SK-N-SH (cell line): ENCODE data around the gene EOMES. TPM values are rescaled to one million over a fixed set of nuclear protein-coding genes. Genes with fewer than 3 reads are reported as not detected.

Experiments
- CTCF ChIA-PET: fragments of 300-600, 350-600 bp; formaldehyde crosslinking; extraction: SDS; loops from one replicate; lab custom pipeline; 2021; lab: Yijun Ruan, JAX
- POLR2A ChIA-PET: fragments of 350-600 bp; sonication (Branson Sonifier 250); formaldehyde crosslinking; extraction: SDS; loops from one replicate; lab custom pipeline; 2020; ENCODE audit warnings: antibody characterized with exemption, inconsistent platforms; lab: Yijun Ruan, JAX
- DNase-seq: peaks from one replicate; pipeline ENCODE4 v3.0.0; 2012
- H2AFZ ChIP-seq: fragments of 200-600 bp; sonication (generic); 2 replicates; pipeline ENCODE4 v1.8.1; 2016; ENCODE audit warnings: antibody characterized with exemption, mild to moderate bottlenecking, low read depth
- H3F3A ChIP-seq: fragments of 200-600 bp; sonication (generic); replicated peaks from 2 replicates; pipeline ENCODE3; 2016; ENCODE audit warnings: antibody characterized with exemption, mild to moderate bottlenecking; ENCODE audit not compliant: insufficient read depth
- H3K27ac ChIP-seq, 2 experiments: fragments of 200-500 bp in 1 of 2; fragments of 200-600 bp in 1 of 2; sonication (Bioruptor generic) in 1 of 2; sonication (generic), shearing (Covaris generic) in 1 of 2; 2 replicates each; pipeline versions ENCODE4 v1.5.1 to v1.6.1; 2014 to 2016; ENCODE audit warnings: low read depth in 2 of 2, inconsistent platforms in 1 of 2, low read length in 1 of 2, mild to moderate bottlenecking in 1 of 2, mixed read lengths in 1 of 2
- H3K27me3 ChIP-seq: fragments of 200-600 bp; sonication (generic), shearing (Covaris generic); 2 replicates; pipeline ENCODE4 v1.6.1; 2016; ENCODE audit warnings: mixed run types; ENCODE audit not compliant: insufficient read depth
- H3K36me3 ChIP-seq, 2 experiments: fragments of 200-500 bp in 1 of 2; fragments of 200-600 bp in 1 of 2; sonication (Bioruptor generic) in 1 of 2; sonication (generic) in 1 of 2; replicated peaks in 1 of 2; 2 replicates each; pipeline versions ENCODE3 to v1.5.1; 2014 to 2016; ENCODE audit warnings: low read length in 1 of 2, mild to moderate bottlenecking in 1 of 2; ENCODE audit not compliant: insufficient read depth in 2 of 2, control insufficient read depth in 1 of 2
- H3K4me1 ChIP-seq, 2 experiments: fragments of 200-500 bp in 1 of 2; fragments of 200-600 bp in 1 of 2; sonication (Bioruptor generic) in 1 of 2; sonication (generic), shearing (Covaris generic) in 1 of 2; 2 replicates each; pipeline versions ENCODE4 v1.5.1 to v1.6.1; 2014 to 2016; ENCODE audit warnings: low read depth in 1 of 2, low read length in 1 of 2, mixed run types in 1 of 2; ENCODE audit not compliant: insufficient read depth in 2 of 2, control insufficient read depth in 1 of 2
- H3K4me2 ChIP-seq: fragments of 200-600 bp; sonication (generic), shearing (Covaris generic); 2 replicates; pipeline ENCODE4 v1.6.1; 2017; ENCODE audit warnings: mixed run types
- H3K4me3 ChIP-seq, 2 experiments: fragments of 200-500 bp in 1 of 2; fragments of 200-600 bp in 1 of 2; sonication (Bioruptor generic) in 1 of 2; sonication (generic), shearing (Covaris generic) in 1 of 2; 2 replicates each; pipeline versions ENCODE4 v1.5.1 to v1.8.1; 2014 to 2016; ENCODE audit warnings: low read depth in 2 of 2, inconsistent platforms in 1 of 2, low read length in 1 of 2, mild to moderate bottlenecking in 1 of 2, mixed read lengths in 1 of 2, moderate library complexity in 1 of 2
- H3K79me2 ChIP-seq: fragments of 200-600 bp; sonication (generic); 2 replicates; pipeline ENCODE4 v1.8.1; 2017; ENCODE audit warnings: mild to moderate bottlenecking; ENCODE audit not compliant: insufficient read depth
- H3K9ac ChIP-seq: fragments of 200-600 bp; sonication (generic); 2 replicates; pipeline ENCODE4 v1.6.1; 2017; ENCODE audit warnings: mixed run types
- H3K9me2 ChIP-seq: fragments of 200-600 bp; sonication (generic); 2 replicates; pipeline ENCODE4 v1.6.1; 2017; ENCODE audit warnings: mixed run types
- H3K9me3 ChIP-seq: fragments of 200-600 bp; sonication (generic); 2 replicates; pipeline ENCODE4 v1.6.1; 2017; ENCODE audit warnings: mixed run types, mild to moderate bottlenecking, moderate library complexity
- H4K20me1 ChIP-seq: fragments of 200-600 bp; sonication (generic); 2 replicates; pipeline ENCODE4 v1.6.1; 2017; ENCODE audit warnings: mild to moderate bottlenecking, mixed run types; ENCODE audit not compliant: insufficient read depth
- CTCF ChIP-seq: fragments of 200-600 bp; sonication (generic); IDR thresholded peaks from 2 replicates; pipeline ENCODE4 v1.6.1; 2017; ENCODE audit warnings: antibody characterized with exemption, mild to moderate bottlenecking, moderate library complexity
- GABPA ChIP-seq: IDR thresholded peaks from 2 replicates; pipeline ENCODE4 v1.4.0; 2012; ENCODE audit warnings: low read depth, mild to moderate bottlenecking
- IRF3 ChIP-seq: fragments of 150-350 bp; IDR thresholded peaks from 2 replicates; pipeline ENCODE4 v1.6.1; 2016; ENCODE audit warnings: mild to moderate bottlenecking, low read depth, low read length
- MXI1 ChIP-seq: IDR thresholded peaks from 2 replicates; pipeline ENCODE4 v1.6.1; 2012; ENCODE audit warnings: mild to moderate bottlenecking, low read depth, low read length, improper control_type of control experiment
- SIN3A ChIP-seq: IDR thresholded peaks from 2 replicates; pipeline ENCODE4 v1.6.1; 2012; ENCODE audit warnings: low read depth, mild to moderate bottlenecking, low read length, moderate library complexity, borderline replicate concordance
- TEAD4 ChIP-seq: IDR thresholded peaks from 2 replicates; pipeline ENCODE4 v1.4.0; 2012; ENCODE audit warnings: mild to moderate bottlenecking, borderline replicate concordance; ENCODE audit not compliant: insufficient read depth
- WGBS: methylation state at CpG from one replicate; pipeline ENCODE4 v1.1.6; 2017; ENCODE audit warnings: low lambda C conversion rate; 5-methylcytosine and 5-hydroxymethylcytosine counted together
- polyA plus RNA-seq, 3 experiments: library from polyadenylated mRNA; depleted of rRNA; stranded (reverse); fragments of >200 nt; gene quantifications; 2 replicates each; pipeline ENCODE4 v1.2.3, GENCODE V29; 2012

EOMES gene
- polyA plus RNA-seq, 1 of the 3 experiments (the other 2 are of a cell fraction): not detected

GRCh38 chr3:27728195-27729087, 6.3 kb upstream of the EOMES start:
- peak overlapping the region; percentile 14; the same call in 1 of the 2 replicates for H3K4me2 ChIP-seq
- peak; percentile 48 for DNase-seq
- no peaks in the 10 kb centered on the region for H3K79me2 ChIP-seq
- TF ChIP-seq SIN3A (no peak), MXI1 (no peak), CTCF (peak; percentile 24; the same call in 1 of the 2 replicates), IRF3 (no peak), TEAD4 (no peak), GABPA (no peak)
- H3K36me3 ChIP-seq: no peaks in the 10 kb centered on the region
- ChIA-PET POLR2A (no interaction called here), CTCF (interaction anchor here (1.0 to 4.0 kb wide), 6 partner anchors 9 to 600 kb away, joined by 3 to 28 read pairs (median 4); no protein-coding TSS in a partner anchor)
- peaks cover 80% of the 10 kb centered on the region for H3K27me3 ChIP-seq
- no peaks in the 10 kb centered on the region for H4K20me1 ChIP-seq
- no peak overlapping the region for H3K9ac ChIP-seq
- no peaks in the 10 kb centered on the region for H3K9me2 ChIP-seq
- WGBS: 20% methylated on average over 30 of the region's 35 CpGs
- H3F3A ChIP-seq: no peaks in the 10 kb centered on the region
- H3K4me1 ChIP-seq: peaks cover 3 to 9% of the 10 kb centered on the region in 2 experiments; a peak in 1 of 4 replicates
- no peak overlapping the region; a peak in 1 of 4 replicates for H3K4me3 ChIP-seq
- no peaks in the 10 kb centered on the region for H3K9me3 ChIP-seq
- no peak overlapping the region for H3K27ac ChIP-seq
- H2AFZ ChIP-seq: no peak overlapping the region

DNA sequence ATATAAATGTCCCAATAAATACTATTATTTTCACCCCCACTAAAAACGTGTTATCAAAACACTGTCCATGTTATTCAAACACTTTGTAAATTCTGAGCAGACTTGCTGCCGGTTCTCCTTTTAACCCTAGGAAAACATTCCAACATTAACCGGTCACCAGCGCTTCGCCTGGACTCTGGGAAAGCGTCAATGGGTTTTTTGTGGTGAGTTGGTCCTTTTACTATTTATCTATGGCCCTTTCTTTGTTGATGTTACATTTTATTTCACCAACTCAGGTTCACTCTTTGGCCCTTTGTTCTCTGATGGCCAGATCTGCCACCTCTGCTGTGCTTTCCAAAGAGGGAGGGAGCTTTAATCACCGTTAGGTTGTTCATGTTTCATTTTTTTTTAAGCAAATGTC, 4.1 kb upstream of the EOMES start:
- no peak for TF ChIP-seq MXI1
- no peak for TF ChIP-seq TEAD4
- Histone ChIP-seq H4K20me1 (no peaks in the 10 kb centered on the region), H3K9ac (no peak overlapping the region), H3K27ac (no peak overlapping the region), H3K9me3 (no peaks in the 10 kb centered on the region), H3F3A (no peaks in the 10 kb centered on the region), H3K4me2 (no peak overlapping the region), H3K27me3 (peaks cover 92% of the 10 kb centered on the region), H3K4me3 (no peak overlapping the region), H3K79me2 (no peaks in the 10 kb centered on the region), H3K9me2 (no peaks in the 10 kb centered on the region), H3K36me3 (no peaks in the 10 kb centered on the region), H3K4me1 (peaks cover 3 to 11% of the 10 kb centered on the region in 2 experiments; a peak in 1 of 4 replicates), H2AFZ (no peak overlapping the region)
- POLR2A ChIA-PET: no interaction called here
- CTCF ChIA-PET: interaction anchor here (1.9 to 4.0 kb wide), 2 partner anchors 11 to 14 kb away, joined by 5 to 28 read pairs; no protein-coding TSS in a partner anchor
- 10% methylated on average over 7 of the region's 7 CpGs for WGBS
- no peak for DNase-seq
